GM13976 (cell line): ENCODE data around the gene TM4SF1.

Experiments used
- DNase-seq: peaks from one replicate; pipeline ENCODE4 v3.0.0; 2012; ENCODE audit warnings: low spot score
- CTCF ChIP-seq: IDR thresholded peaks from 2 replicates; pipeline ENCODE4 v1.5.1; 2012; ENCODE audit warnings: borderline replicate concordance, mild to moderate bottlenecking; ENCODE audit not compliant: insufficient read depth; ENCODE audit errors: extremely low read depth, missing control alignments, control extremely low read depth
- in situ Hi-C: fragments of 300-500 bp; cut with MboI; formaldehyde crosslinking; loops from one replicate; pipeline ENCODE4 v1.12.0; 2022; ENCODE audit warnings: low sequenced_read_pairs, mixed read lengths, inconsistent platforms; ENCODE audit not compliant: unreplicated experiment

The TM4SF1 gene

GRCh38 chr3:149373235-149374125, 4.0 kb downstream of the TM4SF1 start:
- in situ Hi-C loops: no loop called here
- no peak for DNase-seq
- TF ChIP-seq CTCF: no peak

- in situ Hi-C loops: no loop called here
- no peak for TF ChIP-seq CTCF
- DNase-seq: no peak
Measured at GRCh38 chr3:149371723-149372114, 5.7 kb downstream of the TM4SF1 start.

- no peak for TF ChIP-seq CTCF
- in situ Hi-C loops: no loop called here
- no peak for DNase-seq
Measured at GRCh38 chr3:149371001-149371722, 6.3 kb downstream of the TM4SF1 start.

GRCh38 chr3:149369991-149370866, 7.2 kb downstream of the TM4SF1 start:
- DNase-seq: no peak
- no peak for TF ChIP-seq CTCF
- in situ Hi-C loops: no loop called here

- no peak for TF ChIP-seq CTCF
- DNase-seq: no peak
- in situ Hi-C loops: no loop called here
Measured at GRCh38 chr3:149368674-149369497, 8.6 kb downstream of the TM4SF1 start.
